Suprapubic skin (tissue), 4 donors: ENCODE measurements around the gene GPX5.
"Not testable (repeated sequence)": the region's sequence is repeated elsewhere in the genome, so short reads cannot be mapped to it uniquely, and the experiment has no call there.

Source experiments
- EP300 ChIP-seq: sonication (generic); formaldehyde crosslinking; IDR thresholded peaks from one replicate; pipeline ENCODE4 v1.6.1; 2017; ENCODE audit warnings: antibody characterized with exemption
- POLR2A ChIP-seq, 2 donors: fragments of 450-650 bp; IDR thresholded peaks; one replicate each; pipeline ENCODE4 v1.6.1; 2017; ENCODE audit warnings: antibody characterized with exemption in 2 of 2, mild to moderate bottlenecking in 2 of 2, moderate library complexity in 2 of 2
- POLR2AphosphoS5 ChIP-seq, 3 donors: sonication (generic); formaldehyde crosslinking; IDR thresholded peaks; one replicate each; pipeline ENCODE4 v1.6.1; 2017; ENCODE audit warnings: antibody characterized with exemption in 3 of 3
- TF ChIP-seq, protein P1 (sequence below), 2 donors: fragments of 200-600 bp in 1 of 2; fragments of 450-650 bp in 1 of 2; sonication (generic) in 1 of 2; IDR thresholded peaks; one replicate each; pipeline ENCODE4 v1.5.1; 2016 to 2019; ENCODE audit warnings: antibody characterized with exemption in 2 of 2, mild to moderate bottlenecking in 1 of 2, moderate library complexity in 1 of 2

DNA sequence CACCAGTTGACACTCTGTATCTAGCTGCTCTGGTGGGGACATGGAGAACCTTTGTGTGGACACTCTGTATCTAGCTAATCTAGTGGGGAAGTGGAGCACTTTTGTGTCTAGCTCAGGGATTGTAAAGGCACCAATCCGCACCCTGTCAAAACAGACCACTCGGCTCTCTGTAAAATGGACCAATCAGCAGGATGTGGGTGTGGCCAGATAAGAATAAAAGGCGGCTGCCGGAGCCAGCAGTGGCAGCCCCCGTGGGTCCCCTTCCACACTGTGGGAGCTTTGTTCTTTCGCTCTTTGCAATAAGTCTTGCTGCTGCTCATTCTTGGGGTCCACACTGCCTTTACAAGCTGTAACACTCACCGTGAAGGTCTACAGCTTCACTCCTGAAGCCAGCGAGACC, 13.3 kb upstream of the GPX5 start:
- not testable (repeated sequence) for TF ChIP-seq POLR2AphosphoS5 (IDR thresholded peaks at IDR 0.05); POLR2A (IDR thresholded peaks at IDR 0.05); EP300
- TF ChIP-seq, protein P1, sequence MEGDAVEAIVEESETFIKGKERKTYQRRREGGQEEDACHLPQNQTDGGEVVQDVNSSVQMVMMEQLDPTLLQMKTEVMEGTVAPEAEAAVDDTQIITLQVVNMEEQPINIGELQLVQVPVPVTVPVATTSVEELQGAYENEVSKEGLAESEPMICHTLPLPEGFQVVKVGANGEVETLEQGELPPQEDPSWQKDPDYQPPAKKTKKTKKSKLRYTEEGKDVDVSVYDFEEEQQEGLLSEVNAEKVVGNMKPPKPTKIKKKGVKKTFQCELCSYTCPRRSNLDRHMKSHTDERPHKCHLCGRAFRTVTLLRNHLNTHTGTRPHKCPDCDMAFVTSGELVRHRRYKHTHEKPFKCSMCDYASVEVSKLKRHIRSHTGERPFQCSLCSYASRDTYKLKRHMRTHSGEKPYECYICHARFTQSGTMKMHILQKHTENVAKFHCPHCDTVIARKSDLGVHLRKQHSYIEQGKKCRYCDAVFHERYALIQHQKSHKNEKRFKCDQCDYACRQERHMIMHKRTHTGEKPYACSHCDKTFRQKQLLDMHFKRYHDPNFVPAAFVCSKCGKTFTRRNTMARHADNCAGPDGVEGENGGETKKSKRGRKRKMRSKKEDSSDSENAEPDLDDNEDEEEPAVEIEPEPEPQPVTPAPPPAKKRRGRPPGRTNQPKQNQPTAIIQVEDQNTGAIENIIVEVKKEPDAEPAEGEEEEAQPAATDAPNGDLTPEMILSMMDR (IDR thresholded peaks at IDR 0.05) = not testable (repeated sequence)
